ENCODE data around the gene OR2V2. TPM values are rescaled to one million over a fixed set of nuclear protein-coding genes. Genes with fewer than 3 reads are reported as not detected.
A peak's percentile ranks its signal among the peaks of the same experiment; 100 is the strongest.
"Not testable (repeated sequence)": the region's sequence is repeated elsewhere in the genome, so short reads cannot be mapped to it uniquely, and the experiment has no call there.

The OR2V2 gene
- total RNA-seq, 2 donors from 2014 or later: not detected

- not testable (repeated sequence) for ATAC-seq (ENCODE audit: insufficient number of reproducible peaks, low FRiP score, low read depth); DNase-seq (ENCODE audit: low spot score)
These were observed 43.2 kb upstream of the OR2V2 start for GRCh38 chr5:181104259-181104568.

GRCh38 chr5:181104606-181105390 lies 42.6 kb upstream of the OR2V2 start:
- H3K9me3 ChIP-seq; H3K27ac ChIP-seq; H3K27me3 ChIP-seq (replicated peaks; ENCODE audit: insufficient read depth); ATAC-seq (ENCODE audit: insufficient number of reproducible peaks, low FRiP score, low read depth); H3K4me1 ChIP-seq (ENCODE audit: control insufficient read depth in 1 of 2, low read depth in 2 of 2); H3K4me3 ChIP-seq; DNase-seq (ENCODE audit: low spot score); H3K36me3 ChIP-seq: not testable (repeated sequence)

More at GRCh38 chr5:181104259-181104568, 43.2 kb upstream of the OR2V2 start:
- not testable (repeated sequence) for H3K9me3 ChIP-seq; H3K27me3 ChIP-seq (replicated peaks; ENCODE audit: insufficient read depth); H3K36me3 ChIP-seq; H3K4me1 ChIP-seq (ENCODE audit: control insufficient read depth in 1 of 2, low read depth in 2 of 2); H3K27ac ChIP-seq
- peak overlapping the region; percentile 39 for H3K4me3 ChIP-seq

GRCh38 chr5:181105391-181106025 lies 41.9 kb upstream of the OR2V2 start:
- Histone ChIP-seq H3K4me3 (no peak overlapping the region), H3K27ac (no peak overlapping the region), H3K36me3 (no peaks in the 10 kb centered on the region), H3K27me3 (replicated peaks; ENCODE audit: insufficient read depth) (no peaks in the 10 kb centered on the region), H3K4me1 (ENCODE audit: control insufficient read depth in 1 of 2, low read depth in 2 of 2) (no peaks in the 10 kb centered on the region), H3K9me3 (no peaks in the 10 kb centered on the region)
- ATAC-seq (ENCODE audit: insufficient number of reproducible peaks, low FRiP score, low read depth) (no peak), DNase-seq (ENCODE audit: low spot score) (no peak)
- no peak for TF ChIP-seq CTCF (IDR thresholded peaks at IDR 0.05)

- no peak for TF ChIP-seq CTCF (IDR thresholded peaks at IDR 0.05)
- Histone ChIP-seq H3K36me3 (no peaks in the 10 kb centered on the region), H3K4me3 (no peak overlapping the region), H3K27me3 (replicated peaks; ENCODE audit: insufficient read depth) (no peaks in the 10 kb centered on the region), H3K9me3 (no peaks in the 10 kb centered on the region), H3K4me1 (ENCODE audit: control insufficient read depth in 1 of 2, low read depth in 2 of 2) (no peaks in the 10 kb centered on the region), H3K27ac (no peak overlapping the region)
- DNase-seq (ENCODE audit: low spot score) (no peak), ATAC-seq (ENCODE audit: insufficient number of reproducible peaks, low FRiP score, low read depth) (no peak)
These were observed 39.7 kb upstream of the OR2V2 start for GRCh38 chr5:181107699-181108098.

GRCh38 chr5:181108578-181109165 lies 38.7 kb upstream of the OR2V2 start:
- Histone ChIP-seq H3K27ac (no peak overlapping the region), H3K27me3 (replicated peaks; ENCODE audit: insufficient read depth) (no peaks in the 10 kb centered on the region), H3K36me3 (no peaks in the 10 kb centered on the region), H3K4me3 (no peak overlapping the region), H3K9me3 (no peaks in the 10 kb centered on the region), H3K4me1 (ENCODE audit: control insufficient read depth in 1 of 2, low read depth in 2 of 2) (no peaks in the 10 kb centered on the region)
- no peak for TF ChIP-seq CTCF (IDR thresholded peaks at IDR 0.05)
- DNase-seq (ENCODE audit: low spot score) (no peak), ATAC-seq (ENCODE audit: insufficient number of reproducible peaks, low FRiP score, low read depth) (no peak)

- Histone ChIP-seq H3K36me3 (no peaks in the 10 kb centered on the region), H3K9me3 (peaks cover 3% of the 10 kb centered on the region), H3K4me1 (ENCODE audit: control insufficient read depth in 1 of 2, low read depth in 2 of 2) (no peaks in the 10 kb centered on the region), H3K27ac (no peak overlapping the region), H3K4me3 (no peak overlapping the region), H3K27me3 (replicated peaks; ENCODE audit: insufficient read depth) (no peaks in the 10 kb centered on the region)
- no peak for TF ChIP-seq CTCF (IDR thresholded peaks at IDR 0.05)
- ATAC-seq (ENCODE audit: insufficient number of reproducible peaks, low FRiP score, low read depth): no peak
- no peak for DNase-seq (ENCODE audit: low spot score)
These were observed 37.8 kb upstream of the OR2V2 start for GRCh38 chr5:181109489-181110013.

All from thoracic aorta (tissue), 2 donors.